DMS 273 treated with DMSO at 0.1 percent for 48 hours (cell line): ENCODE data around the gene TREML2.

Experiments
- DNase-seq: peaks from one replicate; lab custom pipeline; 2025; lab: John Stamatoyannopoulos, UW

Gene TREML2

DNA sequence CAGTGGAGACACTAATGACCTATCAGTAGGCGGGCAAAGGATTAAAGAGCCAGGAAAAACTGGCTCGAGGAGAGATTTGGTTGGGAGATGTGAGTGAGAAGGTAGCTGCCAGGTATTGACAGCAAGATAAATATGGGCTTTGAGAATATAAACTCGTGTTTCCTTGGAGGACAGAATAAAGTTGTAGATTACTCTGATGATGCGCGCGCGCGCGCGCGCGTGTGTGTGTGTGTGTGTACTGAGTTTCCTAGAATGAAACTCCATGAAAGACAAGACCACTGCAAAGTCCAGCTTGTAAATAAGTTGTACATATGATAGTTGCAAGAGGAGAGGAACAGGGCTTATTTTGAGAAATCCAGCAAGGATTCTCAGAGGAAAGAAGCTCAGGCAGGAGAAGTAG lies 24.8 kb downstream of the TREML2 start:
- no peak for DNase-seq

DNA sequence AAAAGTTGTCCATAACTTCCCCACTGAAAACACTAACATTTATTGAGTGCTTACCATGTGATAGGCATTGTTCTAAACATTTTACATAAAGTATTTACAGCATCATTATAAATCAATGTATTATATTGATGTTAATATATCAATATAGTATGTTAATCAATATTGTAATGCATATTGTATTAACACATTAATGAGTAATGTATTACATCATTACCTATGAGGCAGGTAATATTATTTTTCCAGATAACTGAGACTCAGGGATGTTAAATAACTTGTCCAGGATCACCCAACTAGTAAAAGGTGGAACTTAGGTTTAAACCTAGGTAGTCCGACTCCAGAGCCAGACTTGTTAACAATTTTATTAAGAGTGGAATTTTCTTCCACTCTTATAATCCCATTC lies 25.9 kb downstream of the TREML2 start:
- DNase-seq = no peak

DNA sequence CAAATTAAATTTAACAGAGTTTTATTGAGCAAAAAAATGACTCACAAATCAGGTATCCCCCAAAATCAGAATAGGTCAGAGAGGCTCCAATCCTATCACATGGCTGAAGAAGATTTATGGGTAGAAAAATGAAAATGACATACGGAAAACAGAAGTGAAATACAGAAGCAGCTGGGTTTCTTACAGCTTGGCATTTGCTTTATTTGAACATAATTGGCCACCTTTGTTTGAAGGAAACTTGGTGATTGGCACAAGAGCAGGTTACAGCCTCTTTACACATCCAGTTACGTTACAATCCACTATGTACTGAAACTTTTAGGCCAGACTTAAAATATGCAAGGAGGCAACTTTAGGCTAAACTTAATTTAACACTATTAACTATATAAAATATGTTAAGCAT lies 26.3 kb downstream of the TREML2 start:
- DNase-seq = no peak

DNA sequence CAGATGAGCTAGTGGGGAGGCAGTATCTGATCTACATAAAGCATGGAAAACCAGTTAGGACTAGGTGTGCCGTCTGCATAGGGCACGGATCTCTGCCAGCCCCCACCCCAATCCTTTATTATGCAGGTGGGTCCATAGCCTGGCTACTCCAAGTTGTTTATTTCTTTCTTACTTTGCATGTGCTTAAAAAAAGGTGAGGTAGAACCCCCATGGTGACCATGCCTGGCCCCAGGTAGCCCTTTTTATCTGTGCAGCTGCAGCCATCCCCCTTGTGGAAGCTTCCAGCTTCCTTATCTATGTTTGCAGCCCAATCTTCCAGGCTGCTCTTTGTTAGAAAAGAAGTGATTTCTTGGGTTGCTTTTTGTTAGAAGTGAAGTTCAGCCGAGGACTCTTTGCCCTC lies 29.0 kb downstream of the TREML2 start:
- DNase-seq = no peak

DNA sequence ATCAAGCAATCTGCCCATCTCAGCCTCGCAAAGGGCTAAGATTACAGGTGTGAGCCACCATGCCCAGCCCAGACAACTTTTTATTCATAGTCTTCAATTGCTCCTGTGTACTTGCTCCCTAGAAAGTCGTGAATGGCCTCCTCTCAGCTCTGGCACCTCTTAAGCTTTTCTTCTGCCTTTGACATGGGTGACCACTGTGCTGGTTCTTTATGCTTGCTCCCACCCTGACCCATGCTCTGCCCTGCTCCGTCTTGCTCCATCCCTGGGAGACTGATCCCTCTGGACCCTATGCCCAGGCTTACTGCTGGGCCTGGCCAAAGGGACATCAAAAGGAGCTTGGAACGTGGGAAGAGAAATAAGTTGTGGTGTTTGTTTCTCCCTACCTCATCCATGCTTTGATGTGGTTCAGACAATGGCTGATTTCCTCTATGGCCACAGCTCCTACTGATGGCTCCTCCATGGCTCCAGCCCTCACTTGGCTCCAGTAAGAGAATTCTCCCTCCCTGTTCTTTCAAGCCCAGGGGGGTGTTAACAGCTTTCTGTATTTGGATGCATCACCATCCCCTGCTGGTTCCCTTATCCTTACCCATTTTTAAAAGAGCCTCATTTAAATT lies 30.3 kb downstream of the TREML2 start:
- no peak for DNase-seq

DNA sequence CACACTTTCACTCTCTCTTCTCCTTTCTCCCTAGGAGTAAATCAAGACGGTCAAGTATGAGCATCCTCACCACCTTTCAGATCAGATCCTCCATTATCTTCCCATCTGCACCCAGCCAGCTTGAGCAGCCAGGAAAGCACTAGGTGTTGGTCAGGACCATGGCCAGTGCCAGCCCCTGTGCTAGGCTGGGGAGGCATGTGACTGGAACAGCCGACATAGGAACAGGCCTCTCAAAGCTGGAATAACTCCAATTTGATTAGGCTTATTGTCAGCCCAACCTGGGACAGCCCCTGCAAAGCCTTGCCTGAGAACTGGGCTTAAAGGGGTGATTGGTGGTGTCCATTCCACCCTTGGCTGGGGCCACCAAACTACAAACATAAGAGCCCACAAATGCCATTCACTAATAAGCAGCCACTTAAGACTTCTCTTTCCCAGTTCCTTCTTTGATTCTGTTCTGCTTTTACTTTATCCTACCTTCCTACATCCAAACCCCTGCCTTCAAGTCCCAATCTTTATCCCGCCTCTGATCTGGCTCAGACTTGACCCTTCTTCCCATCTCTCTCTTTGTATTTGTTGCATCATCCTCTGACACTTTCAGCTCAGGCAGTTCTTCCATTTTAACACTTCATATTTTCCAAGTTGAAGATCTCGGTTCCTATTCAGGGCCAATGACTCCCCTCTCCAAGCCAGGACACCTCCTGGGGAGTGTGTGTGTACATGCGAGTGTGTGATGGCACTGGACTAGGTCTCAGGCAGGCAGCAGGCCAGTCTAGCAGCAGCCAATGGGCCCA lies 33.6 kb downstream of the TREML2 start:
- DNase-seq = no peak

DNA sequence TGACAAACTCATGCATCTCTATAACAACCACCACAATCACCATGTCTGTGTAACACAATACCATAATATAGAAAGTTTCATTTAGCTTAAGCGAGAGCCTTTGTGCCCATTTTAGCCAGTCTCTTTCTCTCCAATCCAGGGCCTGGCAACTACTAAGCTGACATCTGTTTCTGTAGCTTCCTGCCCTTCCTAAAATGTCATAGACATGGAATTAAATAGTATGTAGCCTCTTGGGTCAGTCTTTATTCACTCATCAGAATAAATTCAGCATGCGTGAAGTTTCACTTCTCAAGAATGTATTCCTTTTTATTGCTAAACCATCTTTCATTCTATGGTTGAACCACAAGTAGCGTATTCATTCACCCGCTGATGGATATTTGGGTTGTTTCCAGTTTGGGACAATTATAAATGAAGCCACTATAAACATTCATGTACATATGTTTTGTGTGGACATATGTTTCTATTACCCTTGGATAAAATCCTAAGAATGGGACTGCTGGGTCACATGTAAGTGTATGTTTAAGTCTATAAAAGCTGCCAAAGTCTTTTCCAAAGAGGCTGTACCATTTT lies 36.3 kb downstream of the TREML2 start:
- no peak for DNase-seq

DNA sequence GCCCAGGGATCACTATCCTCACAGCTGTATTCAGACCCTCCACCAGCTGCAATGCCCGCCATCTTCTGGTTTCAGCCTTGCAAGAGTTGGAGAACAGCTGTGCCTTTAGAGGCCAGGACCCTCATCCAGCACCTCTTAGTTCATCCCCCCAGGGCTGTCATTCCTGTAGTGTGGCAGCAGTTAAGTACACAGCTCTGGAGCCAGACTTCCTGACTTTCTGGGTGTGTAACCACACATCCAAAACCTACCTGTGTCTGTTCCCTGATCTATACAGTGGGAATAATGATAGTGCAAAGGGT lies 37.6 kb downstream of the TREML2 start:
- DNase-seq = no peak

DNA sequence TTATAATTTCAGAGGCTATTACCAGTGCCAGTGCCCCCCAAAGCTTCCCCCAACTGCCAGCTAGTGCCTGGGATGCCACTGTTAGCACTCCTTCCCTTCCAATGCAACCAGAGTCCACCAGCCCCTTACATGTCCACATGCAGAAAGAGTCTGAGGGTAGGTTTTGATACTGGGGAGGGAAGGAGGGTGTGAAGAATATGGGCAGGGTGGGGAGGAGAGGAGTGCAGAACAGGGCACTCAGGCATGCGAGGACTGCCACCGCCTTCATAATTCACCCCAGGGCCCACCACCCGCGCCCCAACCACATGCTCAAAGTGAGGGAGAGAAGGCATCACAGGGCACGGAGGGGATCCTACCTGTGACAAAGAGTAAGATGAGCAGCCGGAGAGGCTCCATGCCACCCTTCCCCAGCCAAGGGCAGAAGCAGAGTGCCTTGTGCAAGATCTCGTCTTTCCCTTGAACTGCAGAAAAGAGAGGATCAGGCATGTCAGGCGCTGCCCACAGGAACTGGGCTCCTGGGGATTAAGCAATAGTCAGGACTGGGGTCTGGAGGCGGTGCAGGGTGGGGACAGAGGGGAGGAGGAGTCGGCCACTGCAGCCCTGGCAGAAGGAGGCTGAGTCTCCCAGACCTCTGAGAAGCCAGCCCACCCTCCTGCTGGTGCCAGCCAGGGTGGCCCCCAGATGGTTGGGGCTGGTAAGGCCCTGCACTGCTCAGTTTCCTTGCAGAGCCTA lies 38.1 kb downstream of the TREML2 start, which contains the start of gene TREM2:
TSS of gene TREM2 (minus strand) at position 430 of the 732 bp plus-strand sequence. CDS start at position 396, 34 bp downstream.
- no peak for DNase-seq

DNA sequence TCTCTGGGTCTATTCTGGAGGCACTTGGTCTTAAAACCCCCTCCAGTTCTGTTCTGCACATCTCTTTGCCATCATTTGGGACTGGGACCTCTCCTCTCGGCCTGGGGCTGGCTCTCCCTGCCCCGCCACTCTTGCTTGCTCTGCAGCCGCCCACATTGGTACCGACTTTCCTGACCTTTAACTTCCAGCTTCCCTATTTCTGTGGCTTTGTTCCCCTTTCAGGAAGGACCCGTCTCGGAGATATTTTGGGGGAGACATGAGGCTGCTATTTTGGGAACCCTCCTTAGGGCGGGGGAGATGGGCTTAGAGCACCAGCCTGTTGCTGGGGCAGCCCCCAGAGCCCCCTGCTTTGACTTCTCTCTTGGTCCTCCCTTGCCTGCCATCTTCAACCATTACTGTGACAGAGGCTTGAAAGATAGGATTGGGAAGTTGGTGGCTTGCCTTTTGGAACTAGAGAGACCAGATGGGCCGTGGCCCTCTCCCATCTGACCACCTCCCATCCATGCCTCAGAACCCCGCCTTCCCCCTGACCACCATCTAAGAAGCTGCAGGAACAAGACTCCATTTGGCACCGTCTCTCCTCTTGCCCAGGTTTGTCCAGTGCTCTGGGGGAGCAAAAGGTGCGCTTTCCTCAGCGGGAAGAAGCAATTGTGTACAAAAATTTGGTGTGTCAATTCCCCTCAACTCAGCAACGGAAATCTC lies 38.9 kb downstream of the TREML2 start:
- DNase-seq = no peak

DNA sequence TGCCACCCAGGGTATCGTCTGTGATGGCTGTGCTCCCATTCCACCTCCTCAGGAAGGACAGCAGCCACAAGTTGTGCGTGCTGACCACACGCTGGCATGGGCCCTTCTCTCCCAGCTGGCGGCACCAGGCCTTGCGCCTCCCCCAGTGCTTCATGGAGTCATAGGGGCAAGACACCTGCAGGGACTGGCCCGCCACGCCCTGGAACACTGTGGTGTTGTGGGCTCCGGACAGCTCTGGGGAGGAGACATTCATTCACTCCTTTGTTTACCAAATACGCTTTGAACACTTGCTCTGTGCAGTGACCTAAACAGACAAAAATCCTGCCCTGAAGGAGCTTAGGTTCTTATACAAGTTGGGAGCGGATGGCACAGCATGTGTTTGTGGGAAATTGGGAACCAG lies 39.6 kb downstream of the TREML2 start:
- DNase-seq = no peak

DNA sequence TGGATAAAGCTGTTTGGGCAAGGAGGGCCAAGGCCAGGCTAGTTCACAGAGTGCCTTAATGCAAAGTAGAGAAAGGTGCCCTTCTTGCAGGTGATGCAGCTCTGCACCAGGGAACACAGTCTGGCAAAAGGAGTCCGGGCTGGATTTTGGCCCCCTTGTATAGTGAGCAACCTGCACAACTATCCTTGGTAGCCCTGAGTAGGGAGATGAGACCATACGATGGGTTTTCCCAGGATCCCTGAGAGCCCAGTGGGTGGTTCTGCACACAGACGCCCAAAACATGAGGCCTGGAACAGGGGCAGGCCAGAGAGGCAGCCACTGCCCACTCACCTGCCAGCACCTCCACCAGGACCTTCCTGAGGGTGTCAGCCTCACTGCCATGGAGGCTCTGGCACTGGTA lies 40.0 kb downstream of the TREML2 start:
- DNase-seq = no peak

DNA sequence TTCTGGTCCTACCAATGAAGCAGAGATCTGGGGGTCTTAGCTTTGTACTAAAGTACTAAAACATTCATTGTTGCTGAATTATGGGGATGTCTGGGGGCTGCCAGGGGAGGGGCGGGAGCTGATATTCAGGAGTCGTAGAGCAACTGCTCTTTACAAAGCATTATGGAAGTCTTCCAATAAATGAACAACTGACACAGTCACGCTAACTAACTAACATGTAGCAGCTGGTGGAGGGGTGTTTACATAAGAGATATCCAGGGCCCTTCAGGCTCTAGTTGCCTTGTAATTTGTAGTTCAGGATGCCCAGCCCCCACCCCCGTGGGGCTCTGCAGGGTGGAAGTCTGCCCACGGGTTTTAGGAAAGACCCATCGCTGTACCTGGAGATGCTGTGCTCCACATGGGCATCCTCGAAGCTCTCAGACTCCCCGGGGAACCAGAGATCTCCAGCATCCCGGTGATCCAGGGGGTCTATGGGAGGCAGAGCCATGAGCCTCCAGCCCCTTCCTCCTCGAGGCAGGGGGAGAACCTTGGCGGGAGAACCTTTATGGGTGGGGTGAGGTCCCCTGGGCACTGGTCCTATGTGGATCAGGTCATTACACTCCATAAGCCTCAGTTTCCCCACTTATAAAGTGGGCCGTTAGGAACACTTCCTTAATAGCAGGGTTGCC lies 41.4 kb downstream of the TREML2 start:
- no peak for DNase-seq

DNA sequence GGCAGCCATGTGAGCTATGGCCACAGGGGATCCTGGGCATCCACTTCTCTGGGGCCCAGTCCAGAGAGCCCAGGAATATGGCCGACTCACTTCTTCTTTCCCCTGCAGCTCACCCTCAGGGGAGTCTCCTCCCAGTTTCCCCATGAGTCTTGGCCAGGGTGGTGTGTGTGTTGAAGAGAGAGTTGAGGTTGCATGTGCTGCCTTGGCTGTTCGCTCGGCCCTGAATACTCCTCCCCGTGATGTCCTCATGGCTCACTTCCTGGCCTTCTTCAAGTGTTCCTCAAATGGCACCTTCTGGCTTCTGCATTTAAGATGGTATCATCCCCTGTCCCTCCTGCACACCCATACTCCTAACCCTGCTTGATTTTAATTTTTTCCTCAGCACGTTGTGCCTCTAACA lies 43.6 kb downstream of the TREML2 start:
- DNase-seq = no peak

DNA sequence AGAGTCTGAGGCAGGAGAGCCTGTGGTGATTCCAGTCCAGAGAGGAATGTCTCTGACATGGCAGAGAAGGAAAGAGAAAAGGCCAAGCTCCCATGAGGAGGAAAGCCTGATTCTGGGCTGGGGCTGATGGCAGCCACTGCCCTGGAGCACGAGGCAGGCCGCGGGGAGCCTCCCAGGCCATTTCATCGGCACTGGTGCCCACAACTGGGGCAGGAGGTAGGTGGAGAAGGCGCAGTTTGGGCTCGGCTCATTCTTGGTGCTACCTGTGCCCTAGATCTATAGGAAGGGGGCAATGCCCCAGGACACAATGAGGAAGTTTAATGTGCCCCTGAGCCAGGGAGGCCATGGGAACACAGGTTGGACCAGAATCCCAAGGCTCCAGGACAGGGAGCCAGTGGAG lies 44.2 kb downstream of the TREML2 start:
- no peak for DNase-seq

DNA sequence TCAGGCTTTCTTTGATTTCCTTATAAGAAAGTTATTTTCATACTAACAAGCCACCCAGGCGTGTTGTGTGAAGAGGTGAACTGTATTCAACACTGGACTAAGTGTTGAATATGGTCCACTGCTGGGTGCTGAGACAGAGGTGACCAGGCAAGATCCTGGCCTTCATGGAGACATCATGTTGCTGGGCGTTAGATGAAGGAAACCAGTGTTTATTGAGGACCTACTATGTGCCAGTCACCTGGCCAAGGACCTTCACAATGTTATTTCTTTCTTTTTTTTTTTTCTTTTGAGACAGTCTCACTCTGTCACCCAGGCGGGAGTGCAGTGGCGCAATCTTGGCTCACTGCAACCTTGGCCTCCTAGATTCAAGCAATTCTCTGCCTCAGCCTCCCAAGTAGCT lies 44.9 kb downstream of the TREML2 start:
- no peak for DNase-seq

DNA sequence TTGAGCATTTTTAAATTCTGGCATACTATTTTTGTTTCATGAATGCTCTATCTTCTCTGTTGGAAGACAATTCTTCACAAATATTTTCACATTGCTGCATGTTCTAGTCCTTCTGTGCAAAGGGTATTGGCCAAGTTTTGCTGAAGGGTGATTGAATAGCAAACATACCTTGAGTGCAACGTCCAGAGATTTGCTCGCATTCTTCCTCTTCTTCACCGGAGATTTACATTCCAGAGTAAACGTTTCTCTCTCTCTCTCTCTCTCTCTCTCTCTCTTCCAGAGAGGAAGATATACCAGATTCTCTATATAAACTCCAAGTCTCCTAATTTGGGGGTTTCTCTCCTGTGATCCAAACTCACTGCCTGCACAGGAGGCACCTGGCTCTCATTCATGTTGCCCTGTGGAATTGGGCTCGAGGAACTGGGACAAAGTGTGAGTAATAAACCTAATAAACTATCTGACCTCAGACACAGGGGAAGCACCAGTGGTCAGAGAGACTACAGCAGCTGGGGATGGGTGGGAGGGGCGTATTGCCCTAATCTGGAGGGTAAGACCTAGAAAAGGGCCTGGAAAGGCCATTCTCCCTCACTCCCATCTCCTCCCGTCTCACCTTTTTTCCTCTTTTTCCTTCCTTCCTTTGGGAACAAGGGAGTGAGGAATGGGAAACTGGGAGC lies 45.7 kb downstream of the TREML2 start:
- no peak for DNase-seq

DNA sequence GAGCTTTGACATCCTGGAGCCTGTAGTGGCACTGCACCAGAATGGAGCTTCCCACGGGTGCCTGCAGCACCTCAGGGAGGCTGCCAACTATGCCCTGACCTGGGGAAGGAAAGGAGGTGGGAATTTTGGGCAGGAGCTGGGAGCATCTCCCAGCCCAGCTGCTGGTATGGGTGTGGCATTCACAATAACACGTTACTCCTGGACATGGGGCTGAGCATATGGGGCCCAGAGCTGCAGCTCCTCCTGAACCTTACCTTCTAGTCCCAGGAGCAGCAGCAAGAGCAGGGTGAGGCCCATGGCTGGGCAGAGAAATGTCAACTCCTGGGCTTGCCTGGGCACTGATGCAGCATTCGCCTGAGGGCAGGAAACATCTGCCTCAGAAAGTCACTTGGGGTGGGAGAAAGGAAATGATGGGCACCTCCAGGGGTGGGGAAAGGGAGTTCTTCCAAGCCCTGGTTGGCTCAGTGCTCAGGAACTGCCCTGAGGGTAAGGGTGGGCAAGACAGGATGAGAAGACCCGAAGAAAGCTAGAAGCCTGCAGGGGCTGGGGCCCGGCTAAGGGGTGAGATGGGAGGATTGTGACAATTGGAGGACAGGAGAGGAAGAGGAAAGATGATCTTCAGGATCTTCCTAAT lies 46.8 kb downstream of the TREML2 start, which contains the start of gene TREML1:
TSS of gene TREML1 (minus strand) at position 356 of the 634 bp plus-strand sequence. CDS start at position 297, 59 bp downstream.
- no peak for DNase-seq

DNA sequence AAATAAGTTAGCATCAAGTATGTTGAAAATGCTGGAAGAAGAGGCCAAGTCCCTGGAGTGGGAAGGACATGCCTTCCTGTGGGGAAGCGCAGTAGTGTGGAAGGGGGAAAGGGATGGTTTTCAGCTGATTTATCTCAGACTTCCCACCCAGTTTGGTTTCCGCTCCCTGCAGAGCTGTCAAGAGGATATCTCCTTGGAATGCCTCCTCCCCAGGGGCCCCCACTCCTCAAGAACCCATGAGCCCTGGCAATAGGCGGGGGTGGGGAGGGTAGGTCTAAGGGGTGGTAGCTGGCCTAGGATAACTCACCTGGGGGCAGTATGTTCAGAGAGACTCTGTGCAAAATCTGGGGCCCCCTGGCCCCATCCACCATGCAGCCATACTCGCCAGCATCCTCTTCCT lies 47.5 kb downstream of the TREML2 start:
- no peak for DNase-seq

DNA sequence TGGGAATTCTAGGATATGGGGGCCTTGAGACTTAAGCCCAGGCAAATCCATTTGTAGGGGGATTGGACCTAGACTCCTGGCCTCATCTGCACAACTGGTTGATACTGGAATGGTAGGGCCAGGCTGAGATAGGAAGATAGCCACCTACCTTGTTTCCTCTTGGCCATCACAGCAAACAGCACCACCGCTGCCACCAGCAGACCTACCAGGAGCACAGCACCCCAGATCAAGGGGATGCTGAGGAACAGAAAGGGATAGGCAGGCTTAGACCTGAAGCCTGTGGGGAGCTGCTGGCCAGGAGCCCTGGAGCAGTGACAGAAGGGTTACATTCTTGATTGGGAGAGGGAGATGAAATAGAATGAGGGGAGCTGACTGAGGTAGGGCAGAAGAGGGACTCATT lies 50.3 kb downstream of the TREML2 start:
- DNase-seq = no peak

DNA sequence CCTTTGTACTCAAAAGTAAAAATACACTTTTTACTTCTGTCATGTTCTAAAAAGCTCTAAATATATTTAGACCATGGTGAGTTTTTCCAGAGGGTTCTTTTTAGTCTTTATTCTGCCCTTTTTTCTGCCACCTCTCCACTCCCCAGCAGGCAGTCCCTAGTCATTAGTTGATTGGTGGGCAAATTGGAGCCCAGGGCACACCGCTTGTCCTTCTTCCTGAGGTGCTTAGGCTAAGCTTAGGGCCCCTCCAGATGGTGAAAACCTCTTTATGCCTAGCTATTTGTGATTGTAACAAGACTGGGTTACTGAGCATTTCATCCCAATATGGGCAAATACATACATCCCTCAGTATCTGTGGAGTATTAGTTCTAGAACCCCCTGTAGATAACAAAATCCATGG lies 53.0 kb downstream of the TREML2 start:
- no peak for DNase-seq
